Endometrial microvascular endothelial cells (primary cell): ENCODE results near the gene HNRNPUL2. TPM values are rescaled to one million over a fixed set of nuclear protein-coding genes. Genes with fewer than 3 reads are reported as not detected.
"Not testable (repeated sequence)": the region's sequence is repeated elsewhere in the genome, so short reads cannot be mapped to it uniquely, and the experiment has no call there.

Experiments used
- in situ Hi-C: cut with HindIII; loops from 2 replicates; pipeline ENCODE4 v1.10.0; 2017; ENCODE audit warnings: low sequenced_read_pairs, low pct_unique_long_range_greater_than_20kb; ENCODE audit errors: inconsistent ontology term
- total RNA-seq: library from RNA; depleted of rRNA; stranded (reverse); fragments of >200 nt; gene quantifications from one replicate; pipeline ENCODE4 v1.2.3, GENCODE V29; 2015; ENCODE audit errors: inconsistent ontology term

HNRNPUL2 gene
- total RNA-seq, 1 donor from 2014 or later = 6.7 TPM

DNA sequence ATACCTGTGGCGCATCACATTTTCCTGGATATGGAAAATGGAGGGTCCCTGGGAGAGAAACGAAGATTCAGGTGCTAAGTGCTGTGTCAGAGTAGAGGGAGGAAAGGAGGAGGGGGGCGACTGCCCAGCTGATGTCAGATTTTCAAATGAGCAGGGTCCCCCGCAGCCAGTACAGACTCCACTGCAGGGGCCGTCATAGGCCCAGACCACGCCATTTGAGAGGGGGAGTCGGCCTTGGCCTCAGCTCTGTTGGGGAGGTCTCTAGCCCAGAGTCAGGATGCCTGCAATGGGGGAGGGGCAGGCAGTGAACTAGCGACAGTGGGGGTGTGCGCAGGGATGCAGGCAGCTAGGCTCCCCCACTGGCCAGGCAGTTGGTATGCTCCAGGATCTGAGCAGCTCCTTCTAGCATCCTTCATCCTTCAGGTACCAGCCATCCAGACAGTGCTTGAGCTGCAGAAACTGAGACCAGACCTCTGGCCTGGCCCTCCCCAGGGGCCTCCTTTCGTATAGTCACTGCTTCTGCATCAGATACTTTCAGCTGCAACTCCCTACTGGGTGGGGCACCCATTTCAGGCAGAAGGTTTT, 19.9 kb downstream of the HNRNPUL2 start, which contains the start of the genes BSCL2 and GNG3:
BSCL2 (minus strand) TSS at position 148 of the 585 bp plus-strand sequence. CDS start 229 bp downstream, outside the sequence.
GNG3 (plus strand) TSS at position 400 of the 585 bp plus-strand sequence. CDS start 620 bp downstream, outside the sequence.
- in situ Hi-C loops = no loop called here

DNA sequence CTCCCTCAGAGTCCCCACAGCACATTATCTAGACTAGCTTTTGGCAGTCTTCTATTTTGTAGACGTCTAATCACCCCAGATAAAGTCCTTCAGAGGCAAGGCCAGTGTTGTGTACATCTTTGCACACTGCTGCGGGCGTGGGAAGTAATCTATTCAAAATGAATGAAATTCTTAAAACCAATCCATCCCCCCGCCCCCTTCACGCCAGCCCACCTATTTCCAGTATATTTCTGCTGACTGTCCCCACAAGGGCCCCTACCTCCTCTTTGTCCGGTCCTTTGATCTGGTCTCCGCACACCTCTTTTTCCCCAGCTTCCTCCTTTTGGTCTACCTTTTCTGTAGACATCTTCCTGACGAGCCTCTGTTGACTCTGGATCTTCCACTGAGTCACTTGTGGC, 20.4 kb downstream of the HNRNPUL2 start:
- in situ Hi-C loops = no loop called here

DNA sequence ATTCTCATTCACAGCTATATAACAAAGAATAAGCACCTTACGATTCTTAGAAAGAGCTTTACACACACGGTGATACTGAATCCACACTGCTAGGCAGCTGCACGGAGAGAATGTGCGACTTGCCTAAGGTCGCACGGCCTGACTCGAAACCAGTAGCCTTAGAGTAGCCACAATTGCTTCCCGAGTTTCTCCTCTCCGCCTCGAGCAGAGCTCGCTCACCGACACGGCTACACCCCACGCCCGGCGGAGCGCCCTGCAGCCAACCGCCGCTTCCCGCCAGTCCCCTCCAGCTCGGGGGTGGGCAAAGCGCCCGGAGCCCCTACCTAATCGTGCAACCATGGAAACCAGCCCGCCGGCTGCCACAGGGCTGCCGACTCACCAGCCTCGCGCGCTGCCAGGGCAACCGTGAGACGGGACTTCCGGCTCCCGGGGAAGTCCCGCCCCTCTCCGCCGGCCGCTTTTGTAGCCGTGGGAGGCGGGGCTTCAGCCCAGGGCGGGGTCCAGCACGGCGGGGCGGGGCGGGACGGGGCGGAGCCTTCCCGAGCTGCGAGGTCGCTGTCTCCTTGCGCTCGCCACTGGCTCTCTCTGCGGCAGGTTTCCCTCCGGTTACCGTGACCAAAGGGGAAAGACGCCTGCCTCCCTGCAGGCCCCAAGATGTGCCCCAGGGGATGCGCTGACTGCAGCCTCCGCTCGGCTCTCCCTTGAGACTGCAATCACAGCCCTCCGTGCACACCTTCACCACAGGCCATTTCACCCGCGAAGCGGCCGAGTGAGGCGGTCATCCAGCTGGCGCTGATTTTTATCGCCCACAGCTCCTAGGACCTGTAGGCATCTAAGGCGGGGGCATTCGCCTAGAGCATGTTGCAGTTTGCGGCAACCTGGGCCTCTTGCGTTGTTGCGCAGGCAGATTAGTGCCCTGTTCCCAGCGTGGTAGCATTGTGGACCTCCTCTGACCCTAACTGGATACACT, 21.1 kb downstream of the HNRNPUL2 start:
- in situ Hi-C loops = no loop called here

DNA sequence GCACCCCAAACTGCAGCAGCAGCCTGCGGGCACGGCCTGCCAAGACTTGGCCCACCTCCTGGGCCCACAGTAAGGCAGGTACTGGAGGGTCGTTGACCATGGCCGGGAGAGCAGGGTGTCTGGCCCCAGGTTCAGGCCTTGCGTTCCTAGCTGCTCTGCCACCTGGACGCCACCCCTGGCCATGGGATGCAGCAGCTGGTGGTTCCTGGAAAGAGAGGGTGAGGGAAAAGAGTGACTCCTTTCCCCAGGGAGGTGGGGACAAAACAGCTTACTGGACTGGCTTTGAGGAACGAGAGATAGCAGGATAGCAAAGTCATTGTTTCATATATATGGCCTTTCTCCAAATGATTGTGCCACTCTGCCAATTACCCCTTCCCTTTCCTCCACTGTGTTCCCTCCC, 21.8 kb downstream of the HNRNPUL2 start:
- in situ Hi-C loops = no loop called here

DNA sequence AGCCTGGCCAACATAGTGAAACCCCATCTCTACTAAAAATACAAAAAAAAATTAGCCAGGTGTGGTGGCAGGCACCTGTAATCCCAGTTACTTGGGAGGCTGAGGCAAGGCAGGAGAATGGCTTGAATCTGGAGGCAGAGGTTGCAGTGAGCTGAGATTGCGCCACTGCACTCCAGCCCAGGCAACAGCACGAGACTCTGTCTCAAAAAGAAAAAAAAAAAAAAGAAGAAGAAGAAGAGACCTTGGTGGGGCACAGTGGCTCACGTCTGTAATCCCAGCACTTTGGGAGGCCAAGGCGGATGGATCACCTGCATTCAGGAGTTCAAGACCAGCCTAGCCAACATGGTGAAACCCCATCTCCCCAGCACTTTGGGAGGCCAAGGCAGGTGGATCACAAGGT, 23.3 kb downstream of the HNRNPUL2 start:
- in situ Hi-C loops = not testable (repeated sequence)

DNA sequence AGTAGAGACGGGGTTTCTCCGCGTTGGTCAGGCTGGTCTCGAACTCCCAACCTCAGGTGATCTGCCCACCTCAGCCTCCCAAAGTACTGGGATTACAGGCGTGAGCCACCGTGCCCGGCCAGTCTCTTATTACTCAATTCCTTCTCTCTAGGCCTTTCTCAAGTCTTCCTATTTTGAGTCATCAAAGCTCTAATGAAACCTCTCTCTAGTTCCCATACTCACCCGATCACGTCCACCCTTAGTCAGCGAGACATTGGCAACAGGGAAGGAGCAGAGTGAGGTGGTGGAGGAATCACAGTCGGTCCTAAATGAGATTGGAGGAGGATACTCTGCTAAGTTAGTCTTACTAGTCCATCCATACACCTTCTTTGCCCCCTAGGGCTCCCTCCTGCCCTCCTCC, 25.0 kb downstream of the HNRNPUL2 start:
- in situ Hi-C loops = no loop called here

DNA sequence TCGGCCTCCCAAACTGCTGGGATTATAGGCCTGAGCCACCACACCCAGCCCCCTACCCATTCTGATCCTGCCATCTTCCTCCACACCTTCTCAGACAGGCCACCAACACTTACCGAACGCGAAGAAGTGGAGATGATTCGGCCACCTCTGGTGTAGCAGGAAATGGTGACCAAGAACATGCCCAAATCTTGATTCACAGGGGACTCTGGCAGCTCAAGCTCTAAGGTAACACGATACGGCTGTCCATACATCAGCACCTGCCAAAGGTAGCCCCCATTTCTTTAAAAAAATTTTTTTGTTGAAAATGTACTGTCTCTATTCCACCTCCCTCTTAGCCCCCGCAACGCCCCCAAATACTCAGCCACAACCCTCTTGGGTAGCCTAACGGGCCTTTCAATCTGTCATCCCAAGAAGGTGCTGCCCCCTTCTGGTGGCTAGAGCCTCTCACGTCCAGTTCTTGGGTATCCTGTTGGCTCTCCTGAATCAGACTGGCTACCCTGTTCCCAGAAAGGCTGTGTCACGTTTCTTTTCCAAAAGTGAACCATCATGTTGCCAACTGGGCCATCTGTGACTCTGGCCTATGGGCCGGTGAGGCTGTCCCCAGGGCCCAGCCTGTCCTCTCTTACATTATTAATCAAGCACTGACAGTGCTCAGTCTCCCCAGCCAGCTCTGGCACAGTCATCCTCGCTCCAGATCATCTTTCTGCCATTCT, 32.6 kb downstream of the HNRNPUL2 start:
- in situ Hi-C loops = loop anchor here (10.0 kb wide), 1 partner anchor 60 kb away; no protein-coding TSS in a partner anchor

DNA sequence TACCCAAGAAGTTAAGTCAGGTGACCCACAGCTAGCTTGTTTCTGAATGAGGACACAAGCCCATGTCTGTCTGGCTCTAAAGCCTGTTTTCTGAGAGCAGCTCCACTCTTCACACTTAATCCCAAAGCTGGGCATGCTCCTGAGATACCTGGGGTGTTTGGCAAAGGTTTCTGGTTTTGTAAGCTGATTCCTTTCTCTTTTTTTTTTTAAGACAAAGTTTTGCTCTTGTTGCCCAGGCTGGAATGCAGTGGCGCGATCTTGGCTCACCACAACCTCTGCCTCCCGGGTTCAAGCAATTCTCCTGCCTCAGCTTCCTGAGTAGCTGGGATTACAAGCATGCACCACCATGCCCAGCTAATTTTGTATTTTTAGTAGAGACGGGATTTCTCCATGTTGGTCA, 33.6 kb downstream of the HNRNPUL2 start:
- in situ Hi-C loops = loop anchor here (10.0 kb wide), 1 partner anchor 59 kb away; no protein-coding TSS in a partner anchor

DNA sequence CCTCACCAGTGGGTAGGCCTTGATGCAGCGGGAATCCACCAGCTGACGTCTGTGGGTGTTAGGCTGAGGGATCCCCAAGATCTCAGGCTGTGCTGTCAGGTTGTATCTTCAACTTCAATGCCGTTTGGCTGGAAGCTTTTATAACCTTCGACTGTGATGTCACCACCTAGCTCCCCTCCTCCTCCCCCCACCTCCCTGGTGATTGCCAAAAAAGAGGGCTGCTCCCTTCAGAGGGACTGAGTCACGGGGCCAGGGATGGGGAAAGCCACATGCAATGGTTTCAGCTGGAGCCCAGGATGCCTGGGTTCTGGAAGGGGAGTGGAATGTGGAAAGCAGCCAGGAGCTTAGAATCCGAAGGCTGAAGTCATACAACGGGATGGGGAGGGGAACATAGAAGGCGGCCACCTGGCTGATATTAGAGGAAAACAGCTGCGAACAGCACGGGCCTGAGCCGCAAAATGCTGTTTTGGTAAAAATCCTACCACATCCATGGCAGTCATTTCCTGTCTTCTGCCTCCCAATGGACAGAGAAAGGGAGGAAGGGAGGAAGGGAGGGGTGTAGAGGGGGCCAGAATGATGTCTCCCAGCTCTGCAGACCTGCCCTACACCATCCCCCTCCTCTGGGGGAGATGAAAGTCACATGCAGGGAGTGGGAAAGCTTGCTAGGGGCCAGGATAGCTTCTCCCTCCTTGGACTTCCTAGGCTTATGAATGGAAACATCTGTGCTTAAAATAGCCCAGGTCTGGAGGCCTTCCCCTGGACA, 37.7 kb downstream of the HNRNPUL2 start, which contains the start of gene LRRN4CL:
LRRN4CL (minus strand) TSS at position 110 of the 763 bp plus-strand sequence. CDS start 1,022 bp downstream, outside the sequence.
- in situ Hi-C loops = loop anchor here (10.0 kb wide), 1 partner anchor 55 kb away; no protein-coding TSS in a partner anchor

DNA sequence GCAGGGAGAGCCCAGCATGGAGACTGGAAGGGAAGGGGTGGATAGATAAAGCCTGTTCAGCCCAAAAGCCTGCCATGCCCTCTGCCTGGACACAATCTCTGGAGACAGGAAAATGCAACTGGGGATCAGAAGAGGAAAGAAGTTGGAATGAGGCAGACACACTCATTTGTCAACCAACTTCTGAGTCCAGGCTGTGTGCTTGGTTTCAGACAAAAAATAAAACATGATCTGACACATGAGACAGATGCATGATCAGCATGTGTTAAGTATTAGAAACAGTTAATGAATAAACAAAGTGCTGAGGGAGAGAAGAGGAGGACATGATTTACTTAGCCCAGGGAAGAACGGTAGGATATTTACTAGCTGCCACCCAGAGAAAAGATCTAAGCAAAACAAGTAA, 38.8 kb downstream of the HNRNPUL2 start:
- in situ Hi-C loops = no loop called here

DNA sequence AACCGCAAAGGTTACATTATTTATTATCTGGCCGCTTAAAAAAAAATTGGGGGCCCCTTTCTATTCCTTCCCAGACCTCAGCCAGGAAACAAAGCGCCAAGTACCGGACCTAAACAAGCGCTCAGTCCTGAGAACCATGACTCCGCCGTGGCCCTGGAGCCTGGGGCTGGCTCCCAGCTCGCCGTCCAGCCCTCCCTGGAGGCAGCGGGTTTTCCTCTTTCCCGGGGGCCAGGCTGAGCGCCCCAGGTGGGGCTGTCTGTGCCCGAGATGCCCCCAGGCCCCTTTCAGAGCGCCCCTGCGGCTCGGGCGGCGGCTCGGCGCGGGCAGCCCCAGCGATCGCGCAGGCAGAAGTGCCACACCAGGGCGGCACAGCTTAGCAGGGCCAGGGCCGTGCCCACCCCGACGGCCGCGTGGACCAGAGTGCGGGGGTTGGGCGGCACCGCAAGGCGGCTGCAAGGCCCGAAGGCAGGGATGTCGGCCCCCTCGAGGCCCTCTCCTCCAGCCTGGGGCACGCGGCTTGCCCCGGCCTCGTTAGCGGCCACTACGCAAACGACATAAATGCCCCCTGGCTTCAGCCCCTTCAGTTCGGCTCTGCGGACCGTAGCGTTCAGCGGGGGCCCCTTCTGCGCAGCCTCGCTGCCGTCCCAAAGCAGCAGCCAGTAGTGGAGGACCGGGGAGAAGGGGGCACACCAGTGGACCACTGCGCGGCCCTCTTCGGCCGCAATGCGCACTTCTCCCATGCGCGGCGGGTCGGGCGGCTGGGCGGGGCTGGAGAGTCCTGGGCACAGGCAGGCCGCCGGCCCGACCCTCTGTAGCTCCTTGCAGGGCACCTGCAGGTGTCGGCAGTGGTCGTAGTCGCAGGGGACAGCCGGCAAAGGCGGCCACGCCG, 39.5 kb downstream of the HNRNPUL2 start:
- in situ Hi-C loops = no loop called here

DNA sequence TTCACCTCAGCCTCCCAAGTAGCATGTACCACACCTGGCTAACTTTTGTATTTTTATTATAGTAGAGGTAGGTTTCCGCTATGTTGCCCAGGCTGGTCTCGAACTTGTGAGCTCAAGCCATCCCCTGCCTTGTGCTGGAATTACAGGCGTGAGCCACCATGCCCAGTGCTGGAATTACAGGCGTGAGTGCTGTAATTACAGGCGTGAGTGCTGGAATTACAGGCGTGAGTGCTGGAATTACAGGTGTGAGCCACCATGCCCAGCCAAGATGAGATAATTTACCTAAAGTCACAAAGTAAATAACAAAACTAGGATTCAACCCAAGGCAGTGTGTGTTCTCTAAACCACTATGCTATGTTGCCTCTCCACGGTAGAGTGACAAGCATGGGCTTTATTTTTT, 44.7 kb downstream of the HNRNPUL2 start:
- in situ Hi-C loops = no loop called here

DNA sequence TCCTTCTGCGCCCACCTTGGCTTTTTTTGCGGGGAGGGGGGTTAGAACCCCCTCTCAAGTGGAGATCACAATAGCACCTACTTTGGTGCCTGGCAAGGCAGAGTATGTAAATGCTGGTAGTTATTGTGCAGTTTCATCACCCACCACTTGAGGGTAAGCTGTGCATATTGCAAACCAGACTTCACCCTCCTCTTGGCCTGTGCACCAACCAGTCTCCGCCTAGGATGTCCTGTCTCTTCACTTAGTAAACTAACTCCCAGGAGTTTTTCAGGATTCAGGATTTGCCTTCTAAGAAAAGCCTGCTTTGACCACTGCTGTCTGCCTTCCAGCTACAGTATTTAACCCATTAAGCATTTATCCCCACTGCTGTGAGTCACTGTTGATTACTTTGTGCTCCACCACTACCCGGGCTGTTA, 46.4 kb downstream of the HNRNPUL2 start:
- in situ Hi-C loops = no loop called here

DNA sequence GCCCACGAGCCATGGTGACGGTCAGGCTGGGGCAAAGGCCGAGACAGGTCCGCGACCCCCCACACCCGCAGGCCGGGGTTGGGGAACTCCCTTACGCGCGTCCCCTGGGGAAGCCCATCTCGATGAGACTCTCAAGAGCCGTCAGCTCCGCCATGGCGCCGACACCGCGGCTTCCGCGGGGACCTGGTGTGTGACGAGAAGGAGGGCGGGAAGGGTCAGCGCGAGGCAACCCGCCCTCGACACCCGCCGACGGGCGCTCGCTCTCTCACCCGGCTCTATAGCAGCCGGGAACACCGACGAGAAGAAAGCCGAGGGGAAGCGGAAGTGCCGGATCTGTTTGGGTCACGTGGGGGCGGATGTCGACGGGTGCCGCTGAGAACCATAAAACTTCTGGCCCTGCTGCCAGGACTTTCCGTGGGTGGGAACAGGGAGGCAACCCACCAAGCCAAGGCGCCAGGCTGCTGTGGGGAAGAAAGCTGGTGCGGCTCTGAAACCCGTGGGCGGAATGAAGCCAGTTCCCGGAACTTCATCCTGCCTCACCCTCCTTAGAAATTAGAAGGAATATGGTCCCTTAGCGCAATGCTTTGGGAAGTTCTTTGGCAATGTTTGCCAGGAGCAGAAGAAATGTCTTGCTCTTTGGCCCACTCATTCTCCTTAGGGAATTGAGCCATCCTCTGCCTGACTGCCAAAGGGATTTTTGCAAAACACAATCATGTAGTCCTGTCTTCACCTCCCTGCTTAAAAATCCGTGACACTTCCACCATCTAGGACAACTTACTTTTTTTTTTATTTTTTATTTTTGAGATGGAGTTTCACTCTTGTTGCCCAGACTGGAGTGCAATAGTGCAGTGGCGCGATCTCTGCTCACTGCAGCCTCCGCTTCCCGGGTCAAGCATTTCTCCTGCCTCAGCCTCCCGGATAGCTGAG, 48.2 kb downstream of the HNRNPUL2 start, which contains the start of gene UBXN1:
UBXN1 (minus strand) TSS at position 304 of the 927 bp plus-strand sequence; CDS start at position 154, 150 bp downstream.
- in situ Hi-C loops = no loop called here

DNA sequence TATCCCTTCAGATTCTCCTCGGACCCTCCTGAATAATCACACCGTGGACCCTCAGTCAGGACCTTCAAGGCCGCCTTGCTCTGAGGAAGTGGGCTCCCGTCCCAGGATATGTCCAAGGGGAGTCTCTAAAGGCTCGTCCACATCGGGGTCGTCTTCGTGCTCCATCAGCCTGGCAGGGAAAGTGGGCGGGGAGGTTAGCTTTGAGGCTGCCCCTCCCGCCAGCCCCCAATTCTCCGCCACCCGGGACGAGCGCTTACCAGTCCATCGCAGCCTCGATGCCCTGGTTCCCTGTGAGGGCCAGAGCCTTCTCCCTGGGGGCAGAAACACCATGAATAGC, 48.9 kb downstream of the HNRNPUL2 start:
- in situ Hi-C loops = no loop called here

DNA sequence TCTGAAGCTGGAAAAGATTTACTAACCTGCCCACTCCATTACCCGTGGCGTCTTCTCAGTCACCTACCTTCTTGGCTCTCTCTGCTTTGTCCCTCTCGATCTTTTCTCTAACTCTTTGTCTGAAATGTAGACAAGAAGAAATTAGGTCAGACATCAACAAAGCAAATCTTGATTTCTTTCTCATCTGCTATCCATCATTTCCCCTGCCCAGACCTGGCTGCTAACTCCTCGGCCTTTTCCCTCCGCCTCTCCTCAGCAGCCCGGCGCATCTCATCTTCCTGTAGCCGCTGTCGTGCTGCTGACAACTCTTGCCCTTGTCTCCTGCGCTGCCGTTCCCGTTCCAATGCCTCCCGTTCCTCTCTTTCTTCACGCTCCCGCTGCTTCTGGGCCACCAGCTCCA, 49.5 kb downstream of the HNRNPUL2 start:
- in situ Hi-C loops = no loop called here
